Osteoblast (primary cell): ENCODE data around the gene CPNE9. TPM values are rescaled to one million over a fixed set of nuclear protein-coding genes. Genes with fewer than 3 reads are reported as not detected.
"Not testable (repeated sequence)": the region's sequence is repeated elsewhere in the genome, so short reads cannot be mapped to it uniquely, and the experiment has no call there.

Experiments
- DNase-seq: peaks from one replicate; pipeline ENCODE4 v3.0.0; 2011; ENCODE audit warnings: low spot score, mixed read lengths; ENCODE audit not compliant: insufficient read length; ENCODE audit errors: missing footprints
- H2AFZ ChIP-seq: 2 replicates; pipeline ENCODE4 v1.6.0; 2011; ENCODE audit warnings: mild to moderate bottlenecking, low read length
- H3K27ac ChIP-seq: 2 replicates; pipeline ENCODE4 v1.5.1; 2011; ENCODE audit warnings: mild to moderate bottlenecking, low read depth, low read length, moderate library complexity
- H3K27me3 ChIP-seq: 2 replicates; pipeline ENCODE4 v1.6.0; 2012; ENCODE audit warnings: mild to moderate bottlenecking, control low read depth, inconsistent platforms, low read length, moderate library complexity; ENCODE audit not compliant: insufficient read depth
- H3K36me3 ChIP-seq: 2 replicates; pipeline ENCODE4 v1.5.1; 2011; ENCODE audit warnings: mild to moderate bottlenecking, low read length, control low read depth, moderate library complexity; ENCODE audit not compliant: insufficient read depth
- H3K4me1 ChIP-seq: 2 replicates; pipeline ENCODE4 v1.5.1; 2011; ENCODE audit warnings: mild to moderate bottlenecking, low read length, control low read depth, moderate library complexity; ENCODE audit not compliant: insufficient read depth
- H3K4me2 ChIP-seq: 2 replicates; pipeline ENCODE4 v1.6.0; 2011; ENCODE audit warnings: mild to moderate bottlenecking, low read length; ENCODE audit not compliant: insufficient read depth
- H3K4me3 ChIP-seq: fragments of 200-600 bp; sonication (generic); 3 replicates; pipeline ENCODE4 v1.5.1; 2012; ENCODE audit warnings: mild to moderate bottlenecking, low read length, inconsistent platforms; ENCODE audit not compliant: insufficient read depth
- H3K79me2 ChIP-seq: 2 replicates; pipeline ENCODE4 v1.6.0; 2012; ENCODE audit warnings: mild to moderate bottlenecking, low read length, control low read depth, inconsistent platforms; ENCODE audit not compliant: insufficient read depth
- H3K9me3 ChIP-seq: 2 replicates; pipeline ENCODE4 v1.5.1; 2011; ENCODE audit warnings: low read depth, low read length, control low read depth
- H4K20me1 ChIP-seq: 2 replicates; pipeline ENCODE4 v1.6.0; 2012; ENCODE audit warnings: mild to moderate bottlenecking, low read length, control low read depth; ENCODE audit not compliant: insufficient read depth
- CTCF ChIP-seq: IDR thresholded peaks from 2 replicates; pipeline ENCODE4 v1.5.1; 2011; ENCODE audit warnings: mild to moderate bottlenecking, low read depth, low read length, moderate library complexity; ENCODE audit errors: extremely low read depth
- total RNA-seq: library from RNA; depleted of rRNA; stranded (reverse); fragments of >200 nt; gene quantifications from 2 replicates; pipeline ENCODE4 v1.2.3, GENCODE V29; 2012

The CPNE9 gene
- total RNA-seq, 1 donor = not detected

GRCh38 chr3:9769012-9769411 is 65.4 kb downstream of the CPNE9 start:
- peak overlapping the region; percentile 52 for H3K27ac ChIP-seq
- H4K20me1 ChIP-seq = no peaks in the 10 kb centered on the region
- peak overlapping the region; percentile 78 for H3K4me3 ChIP-seq
- H2AFZ ChIP-seq = peak overlapping the region; percentile 38
- peaks cover 23% of the 10 kb centered on the region for H3K4me1 ChIP-seq
- peaks cover 21% of the 10 kb centered on the region for H3K79me2 ChIP-seq
- H3K4me2 ChIP-seq = peak overlapping the region; percentile 92
- DNase-seq = peak; percentile 53
- TF ChIP-seq CTCF = no peak
- peaks cover 4% of the 10 kb centered on the region for H3K36me3 ChIP-seq
- H3K9me3 ChIP-seq = no peaks in the 10 kb centered on the region
- H3K27me3 ChIP-seq = no peaks in the 10 kb centered on the region

GRCh38 chr3:9769426-9770275 is 66.0 kb downstream of the CPNE9 start, which contains the start of gene CAMK1:
TSS of gene CAMK1 (minus strand) at chr3:9769947. CDS start at chr3:9767749, 2,198 bp downstream.
- peak within 1 kb of the TSS; percentile 78 for H3K4me3 ChIP-seq
- H3K4me2 ChIP-seq = peak within 1 kb of the TSS; percentile 92
- H3K27ac ChIP-seq = peak within 1 kb of the TSS; percentile 52
- no peaks in the 10 kb centered on the region for H3K27me3 ChIP-seq
- H2AFZ ChIP-seq = peak within 1 kb of the TSS; percentile 80
- TF ChIP-seq CTCF = no peak
- no peaks in the 10 kb centered on the region for H3K9me3 ChIP-seq
- H4K20me1 ChIP-seq = no peaks in the 10 kb centered on the region
- peak; percentile 99 for DNase-seq
- peaks cover 21% of the 10 kb centered on the region for H3K79me2 ChIP-seq
- H3K36me3 ChIP-seq = peaks cover 4% of the 10 kb centered on the region
- H3K4me1 ChIP-seq = peaks cover 23% of the 10 kb centered on the region

- Histone ChIP-seq H4K20me1 (no peaks in the 10 kb centered on the region), H3K4me1 (peaks cover 23% of the 10 kb centered on the region), H3K27ac (peak overlapping the region; percentile 52), H2AFZ (peak overlapping the region; percentile 80), H3K36me3 (peaks cover 4% of the 10 kb centered on the region), H3K4me2 (peak overlapping the region; percentile 92), H3K27me3 (no peaks in the 10 kb centered on the region), H3K79me2 (peaks cover 21% of the 10 kb centered on the region), H3K4me3 (peak overlapping the region; percentile 78), H3K9me3 (no peaks in the 10 kb centered on the region)
- peak; percentile 77 for DNase-seq
- no peak for TF ChIP-seq CTCF
Observed at GRCh38 chr3:9770276-9770812, 66.7 kb downstream of the CPNE9 start.

GRCh38 chr3:9771007-9771406 is 67.4 kb downstream of the CPNE9 start:
- H3K27me3 ChIP-seq, H3K9me3 ChIP-seq, H3K36me3 ChIP-seq, H3K4me3 ChIP-seq, H3K27ac ChIP-seq, H2AFZ ChIP-seq, DNase-seq, H3K4me2 ChIP-seq, H4K20me1 ChIP-seq: not testable (repeated sequence)
- Histone ChIP-seq H3K79me2 (peaks cover 21% of the 10 kb centered on the region), H3K4me1 (peaks cover 23% of the 10 kb centered on the region)
